Astrocyte of the spinal cord (primary cell): Measurements from ENCODE around the gene MTOR.
"Not testable (repeated sequence)": the region's sequence is repeated elsewhere in the genome, so short reads cannot be mapped to it uniquely, and the experiment has no call there.

ENCODE experiments used
- DNase-seq: peaks from one replicate; pipeline ENCODE4 v3.0.0; 2011; ENCODE audit warnings: low read depth, low spot score
- H3K4me3 ChIP-seq: 2 replicates; pipeline ENCODE4 v1.5.1; 2011; ENCODE audit warnings: low read depth, mild to moderate bottlenecking, low read length, moderate library complexity
- in situ Hi-C: cut with HindIII; loops from 2 replicates; pipeline ENCODE4 v1.10.0; 2017; ENCODE audit warnings: low sequenced_read_pairs
- TF ChIP-seq, protein P1 (sequence below): IDR thresholded peaks from 2 replicates; pipeline ENCODE4 v1.5.1; 2012; ENCODE audit warnings: low read depth, mild to moderate bottlenecking, low read length, inconsistent platforms

MTOR gene

DNA sequence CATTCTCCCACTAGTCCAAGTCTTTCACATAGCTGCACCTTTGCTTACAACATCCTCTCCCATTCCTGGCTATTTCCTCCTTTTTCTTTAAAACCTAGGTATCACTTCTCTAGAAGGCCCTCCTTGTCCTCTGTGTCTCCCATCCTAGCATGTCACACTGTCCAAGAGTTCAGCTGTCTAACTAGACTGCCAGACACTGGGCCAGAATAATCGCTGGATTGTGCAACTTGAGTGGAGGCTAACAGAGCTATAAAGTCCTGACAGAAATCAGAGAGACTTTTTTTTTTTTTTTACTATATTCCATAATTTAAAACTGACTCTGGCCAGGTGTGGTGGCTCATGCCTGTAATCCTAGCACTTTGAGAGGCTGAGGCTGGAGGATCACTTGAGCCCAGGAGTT is 77.4 kb downstream of the MTOR start:
- no peak overlapping the region for H3K4me3 ChIP-seq
- TF ChIP-seq, protein P1, sequence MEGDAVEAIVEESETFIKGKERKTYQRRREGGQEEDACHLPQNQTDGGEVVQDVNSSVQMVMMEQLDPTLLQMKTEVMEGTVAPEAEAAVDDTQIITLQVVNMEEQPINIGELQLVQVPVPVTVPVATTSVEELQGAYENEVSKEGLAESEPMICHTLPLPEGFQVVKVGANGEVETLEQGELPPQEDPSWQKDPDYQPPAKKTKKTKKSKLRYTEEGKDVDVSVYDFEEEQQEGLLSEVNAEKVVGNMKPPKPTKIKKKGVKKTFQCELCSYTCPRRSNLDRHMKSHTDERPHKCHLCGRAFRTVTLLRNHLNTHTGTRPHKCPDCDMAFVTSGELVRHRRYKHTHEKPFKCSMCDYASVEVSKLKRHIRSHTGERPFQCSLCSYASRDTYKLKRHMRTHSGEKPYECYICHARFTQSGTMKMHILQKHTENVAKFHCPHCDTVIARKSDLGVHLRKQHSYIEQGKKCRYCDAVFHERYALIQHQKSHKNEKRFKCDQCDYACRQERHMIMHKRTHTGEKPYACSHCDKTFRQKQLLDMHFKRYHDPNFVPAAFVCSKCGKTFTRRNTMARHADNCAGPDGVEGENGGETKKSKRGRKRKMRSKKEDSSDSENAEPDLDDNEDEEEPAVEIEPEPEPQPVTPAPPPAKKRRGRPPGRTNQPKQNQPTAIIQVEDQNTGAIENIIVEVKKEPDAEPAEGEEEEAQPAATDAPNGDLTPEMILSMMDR = no peak
- in situ Hi-C loops = no loop called here
- DNase-seq = no peak

DNA sequence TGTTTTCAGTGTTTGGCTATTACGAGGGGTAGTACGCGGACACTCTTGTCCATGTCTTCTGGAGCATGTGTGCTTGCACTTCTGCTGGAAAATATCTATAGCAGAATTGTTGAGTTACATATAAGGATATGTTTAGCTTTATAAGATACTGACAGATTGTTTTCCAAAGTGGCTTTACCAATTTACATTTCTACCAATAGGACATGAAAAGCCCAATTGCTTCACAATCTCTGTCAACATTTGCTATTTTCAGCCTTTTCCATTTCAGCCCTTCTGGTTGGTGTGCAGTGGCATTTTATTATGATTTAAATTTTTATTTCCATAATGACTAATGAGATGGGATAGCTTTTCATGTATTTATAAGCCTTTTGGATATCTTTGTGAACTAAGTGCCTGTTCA is 79.5 kb downstream of the MTOR start:
- TF ChIP-seq, protein P1 = no peak
- H3K4me3 ChIP-seq = no peak overlapping the region
- no peak for DNase-seq
- in situ Hi-C loops = no loop called here

DNA sequence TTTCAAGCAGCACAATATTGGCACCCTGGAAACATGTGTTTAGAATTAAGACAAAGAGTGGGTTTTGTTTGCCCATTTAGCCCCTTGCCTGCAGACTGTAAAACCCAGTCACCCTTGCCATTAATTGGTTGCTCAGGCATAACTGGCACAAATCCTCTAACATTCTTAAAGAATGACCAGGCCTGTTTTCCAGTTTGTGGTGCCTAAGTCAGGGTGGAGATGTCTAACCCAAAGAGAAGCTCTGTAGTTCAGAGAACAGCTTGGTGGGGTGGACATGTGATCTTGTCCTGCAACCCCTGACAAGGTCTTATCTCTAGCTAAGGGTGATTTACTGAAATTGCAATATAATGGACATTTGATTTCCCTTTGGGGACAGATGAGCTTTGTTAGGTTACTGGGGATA is 82.0 kb downstream of the MTOR start:
- DNase-seq = peak; percentile 71
- in situ Hi-C loops = no loop called here

DNA sequence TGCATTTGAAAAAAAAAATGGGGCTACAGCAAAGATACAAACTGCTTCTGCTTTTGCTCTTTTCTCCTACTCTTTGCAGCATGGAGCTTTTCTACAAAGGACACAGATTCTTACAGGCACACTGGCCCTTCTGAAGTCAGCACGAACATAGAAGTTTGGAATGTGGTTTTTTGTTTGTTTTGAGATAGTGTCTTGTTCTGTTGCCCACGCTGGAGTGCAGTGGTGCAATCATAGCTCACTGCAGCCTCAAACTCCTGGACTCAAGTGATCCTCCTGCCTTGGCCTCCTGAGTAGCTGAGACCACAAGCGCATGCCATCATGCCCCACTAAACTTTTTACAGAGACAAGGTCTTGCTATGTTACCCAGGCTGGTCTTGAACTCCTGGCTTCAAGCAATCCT is 82.6 kb downstream of the MTOR start:
- H3K4me3 ChIP-seq, in situ Hi-C loops: not testable (repeated sequence)
- DNase-seq = peak; percentile 32

More for the DNA sequence above, 82.0 kb downstream of the MTOR start:
- TF ChIP-seq, protein P1 = no peak
- no peak overlapping the region for H3K4me3 ChIP-seq

DNA sequence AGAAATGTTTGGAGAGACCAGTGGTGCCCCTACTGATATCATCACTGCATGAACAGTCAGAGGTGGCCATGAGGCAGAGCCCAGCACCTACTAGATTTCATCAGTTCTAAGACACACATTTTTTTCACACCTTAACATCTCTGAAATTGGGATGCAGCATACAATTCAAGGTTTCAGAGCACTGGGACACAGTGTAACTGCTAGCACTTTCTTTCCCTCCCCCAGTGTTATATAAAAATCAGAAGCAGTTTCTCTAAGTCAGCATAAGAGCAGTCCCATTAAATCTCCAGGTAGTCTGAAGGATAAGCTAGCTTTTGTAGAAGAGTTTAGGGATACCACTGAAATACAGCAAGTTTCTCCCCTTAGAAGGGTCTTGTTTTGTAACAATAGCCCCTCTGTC is 83.2 kb downstream of the MTOR start:
- DNase-seq = no peak
- TF ChIP-seq, protein P1 = no peak
- in situ Hi-C loops = no loop called here

DNA sequence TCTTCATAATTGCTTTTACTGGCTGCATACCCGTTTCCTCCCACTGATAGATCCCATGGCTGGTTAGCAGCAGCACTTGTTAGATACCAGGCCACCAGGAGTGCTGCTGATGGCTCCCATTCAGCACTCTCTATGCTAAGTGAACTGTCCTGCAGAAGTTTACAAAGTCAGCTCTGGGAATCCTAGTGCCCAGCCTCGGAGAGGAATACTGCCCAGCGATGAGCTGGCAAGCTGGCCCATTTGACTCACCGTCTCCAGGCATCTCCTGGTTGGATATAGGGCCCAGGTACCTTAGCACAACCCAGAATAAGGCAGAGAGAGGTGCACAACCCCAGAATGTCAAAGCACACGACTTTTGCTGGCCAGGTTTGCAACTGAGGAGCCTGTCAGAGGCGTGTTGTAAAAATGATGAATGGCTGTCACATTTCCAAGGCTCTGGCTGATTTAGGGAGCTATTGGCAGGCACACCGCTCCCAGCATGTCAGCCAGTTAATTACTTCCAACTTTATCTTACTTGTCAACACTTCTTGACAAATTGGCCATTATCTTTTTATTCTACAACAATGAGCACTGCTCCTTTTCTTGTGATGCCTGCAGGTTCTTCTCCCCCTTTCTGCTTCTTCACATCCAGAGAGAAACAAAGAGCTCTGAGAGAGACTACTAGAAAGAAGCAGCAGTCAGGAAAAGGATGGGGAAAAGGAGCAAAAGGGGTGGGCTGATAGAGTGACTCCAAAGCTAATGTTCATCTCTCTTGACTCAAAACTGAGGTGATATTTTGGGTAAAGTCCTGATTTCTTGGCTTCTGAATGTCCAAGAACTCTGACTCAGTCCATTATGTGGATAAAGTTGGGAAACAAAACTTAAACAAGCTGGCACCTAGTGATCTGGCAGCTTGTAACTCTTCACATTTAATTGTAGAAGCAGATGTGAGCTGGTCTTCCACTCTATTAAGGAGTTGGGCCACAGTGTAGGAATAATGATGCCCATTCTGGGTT is 84.0 kb downstream of the MTOR start:
- H3K4me3 ChIP-seq = no peak overlapping the region
- in situ Hi-C loops = no loop called here
- DNase-seq = no peak
- TF ChIP-seq, protein P1 = no peak

More for the DNA sequence above, 83.2 kb downstream of the MTOR start:
- H3K4me3 ChIP-seq = no peak overlapping the region

DNA sequence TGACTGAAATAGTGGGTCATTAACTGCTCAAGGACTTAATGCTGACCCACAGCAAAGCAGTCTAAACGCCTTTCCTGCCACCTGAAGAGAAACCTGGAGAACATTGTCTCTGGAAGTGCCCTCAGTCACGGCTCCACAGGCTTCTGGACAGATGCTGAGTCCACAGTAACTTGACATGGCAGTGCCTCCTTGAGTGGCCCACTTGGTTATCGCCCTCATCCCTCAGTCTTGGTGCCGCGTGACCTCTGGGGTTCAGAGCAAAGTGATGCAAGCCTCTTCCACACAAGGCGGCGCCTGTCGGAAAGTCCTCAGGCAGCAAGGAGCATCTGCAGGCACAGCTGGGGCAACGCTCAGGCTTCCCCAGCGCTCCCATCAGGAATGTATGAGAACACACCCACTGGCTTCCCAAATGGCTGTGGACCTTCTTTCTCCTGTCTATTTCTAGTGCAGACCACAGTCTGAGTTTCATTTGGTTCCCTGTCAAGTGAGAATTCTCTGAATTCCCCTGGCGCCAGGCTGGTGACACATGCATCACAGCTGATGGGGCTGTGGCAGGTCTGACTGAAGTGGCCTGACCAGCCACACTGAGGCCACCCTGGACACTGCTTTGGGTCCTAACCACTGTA is 86.2 kb downstream of the MTOR start:
- in situ Hi-C loops = no loop called here
- H3K4me3 ChIP-seq = no peak overlapping the region
- TF ChIP-seq, protein P1 = no peak
- DNase-seq = no peak
